Measurements from ENCODE around the gene STAC2. TPM values are rescaled to one million over a fixed set of nuclear protein-coding genes. Genes with fewer than 3 reads are reported as not detected.

The STAC2 gene
- total and polyA plus RNA-seq, 9 of the 15 experiments (the other 6 are each of a cell fraction or from before 2014, with no cell fraction given): not detected

GRCh38 chr17:39198186-39198566 lies 27.6 kb downstream of the STAC2 start:
- in situ Hi-C loops (cut with MboI): no loop called here
- 0 out of 4 replicates have a peak, but pooled peaks of 1 of the 2 experiments have one; percentile 35 for TF ChIP-seq RCOR1 (IDR thresholded peaks at IDR 0.05; ENCODE audit: borderline replicate concordance in 1 of 2, low read depth in 2 of 2, low read length in 2 of 2)
- TF ChIP-seq NR2C1 (IDR thresholded peaks at IDR 0.05): peak; percentile 86
- peak; percentile 91 for TF ChIP-seq NR2C1 (tag; IDR thresholded peaks at IDR 0.05)
- no peak for TF ChIP-seq GABPB1 (CRISPR knock-in tag; IDR thresholded peaks at IDR 0.05)
- TF ChIP-seq ZNF436 (CRISPR knock-in tag; IDR thresholded peaks at IDR 0.05): no peak
- TF ChIP-seq ZFX (CRISPR knock-in tag; IDR thresholded peaks at IDR 0.05): no peak
- TF ChIP-seq NR2C2 (CRISPR knock-in tag; IDR thresholded peaks at IDR 0.05): no peak
- peak; percentile 88 for TF ChIP-seq NR2C2 (tag; IDR thresholded peaks at IDR 0.05)
- peak; percentile 93 for TF ChIP-seq CEBPB (tag; IDR thresholded peaks at IDR 0.05)
- no peak for TF ChIP-seq ZNF77 (CRISPR knock-in tag; IDR thresholded peaks at IDR 0.05)
- no peak for TF ChIP-seq ZNF583 (CRISPR knock-in tag; IDR thresholded peaks at IDR 0.05)
- TF ChIP-seq RBFOX2 (IDR thresholded peaks at IDR 0.05; ENCODE audit: low read depth, low read length): no peak
- no peak for TF ChIP-seq KAT2B (IDR thresholded peaks at IDR 0.05; ENCODE audit: low read depth, low read length)
- no peak for TF ChIP-seq ZNF609 (CRISPR knock-in tag; IDR thresholded peaks at IDR 0.05; ENCODE audit: borderline replicate concordance)
- TF ChIP-seq ZBTB33 (CRISPR knock-in tag; IDR thresholded peaks at IDR 0.05): 0 out of 2 replicates have a peak, but pooled peaks have one; percentile 30
- TF ChIP-seq KDM1A (IDR thresholded peaks at IDR 0.05): peak; percentile 71 to 82
- peak; percentile 24; the same call in 1 of the 2 replicates for TF ChIP-seq CEBPG (CRISPR knock-in tag; IDR thresholded peaks at IDR 0.05)
- TF ChIP-seq CEBPG (tag; conservative IDR thresholded peaks at IDR 0.05 in 1 of 2, IDR thresholded peaks at IDR 0.05 in 1 of 2): peak in 1 of 2 experiments; percentile 80; a peak in 2 of 4 replicates
- TF ChIP-seq MTA1 (IDR thresholded peaks at IDR 0.05; ENCODE audit: borderline replicate concordance): no peak

More at GRCh38 chr17:39198186-39198566, 27.6 kb downstream of the STAC2 start:
- no peak for DNase-seq (ENCODE audit: extremely low read depth in 1 of 4, low spot score in 3 of 4)
- ChIA-PET CTCF (ENCODE audit: low intra/inter-chr PET ratio) (no interaction called here), POLR2A (interaction anchor here (0.7 to 2.5 kb wide), 2 partner anchors 9 to 11 kb away, joined by 3 to 16 read pairs; no protein-coding TSS in a partner anchor)
- Histone ChIP-seq H3K36me3 (ENCODE audit: control insufficient read depth, insufficient read depth, low read length) (peaks cover 34% of the 10 kb centered on the region), H3K4me1 (replicated peaks in 1 of 2; ENCODE audit: control insufficient read depth in 2 of 2, insufficient read depth in 2 of 2, low read length in 2 of 2) (peaks cover 46 to 56% of the 10 kb centered on the region in 2 experiments; a peak in 4 of 5 replicates), H3K4me3 (peak overlapping the region; percentile 52), H3K9me3 (replicated peaks; ENCODE audit: control insufficient read depth, insufficient read depth, low read depth, low read length) (no peaks in the 10 kb centered on the region), H3K9ac (ENCODE audit: insufficient read depth in 1 of 2, low read depth in 2 of 2, low read length in 2 of 2) (peak overlapping the region; percentile 26 to 91; a peak in 2 of 4 replicates), H3K27me3 (ENCODE audit: control insufficient read depth in 2 of 2, insufficient read depth in 2 of 2, low read length in 2 of 2) (no peaks in the 10 kb centered on the region), H3K27ac (ENCODE audit: extremely low read depth, low read depth, low read length) (no peak overlapping the region), H3K79me2 (ENCODE audit: control insufficient read depth, insufficient read depth, low read length) (peaks cover 48% of the 10 kb centered on the region), H3K4me2 (ENCODE audit: insufficient read depth, low read length) (peak overlapping the region; percentile 36), H2AFZ (ENCODE audit: low read depth, low read length) (peak overlapping the region; percentile 65), H4K20me1 (replicated peaks; ENCODE audit: control insufficient read depth, insufficient read depth, low read length) (peaks cover 12% of the 10 kb centered on the region), H3K9me1 (ENCODE audit: control insufficient read depth, insufficient read depth, low read length) (no peaks in the 10 kb centered on the region)
- WGBS (ENCODE audit: insufficient coverage, low coverage, missing lambda C conversion rate): 81% methylated on average over 4 of the region's 4 CpGs
- FAIRE-seq: no peak
- ATAC-seq: no peak
- intact Hi-C loops (cut with micrococcal nuclease): no loop called here
- BruUV-seq (replicated peaks): no TSS peak

All from K562 (cell line).